ENCODE results near the gene EIF3J.

Gene EIF3J

GRCh38 chr15:44588541-44588940 lies 51.6 kb downstream of the EIF3J start:
- no peaks in the 10 kb centered on the region for H3K27me3 ChIP-seq
- H3K9ac ChIP-seq, result no peak overlapping the region
- H3K4me2 ChIP-seq, result no peak overlapping the region
- H3K36me3 ChIP-seq, result peaks cover 83% of the 10 kb centered on the region
- H4K20me1 ChIP-seq, result no peaks in the 10 kb centered on the region
- no peak overlapping the region for H3K4me3 ChIP-seq
- TF ChIP-seq Cebpa-rat (IDR thresholded peaks at IDR 0.05), result no peak
- H3K9me3 ChIP-seq, result no peaks in the 10 kb centered on the region
- no peak overlapping the region for H3K27ac ChIP-seq
- peaks cover 6% of the 10 kb centered on the region for H3K4me1 ChIP-seq

- Histone ChIP-seq H3K4me1 (peaks cover 14% of the 10 kb centered on the region), H3K4me3 (no peak overlapping the region), H3K27me3 (no peaks in the 10 kb centered on the region), H3K9me3 (no peaks in the 10 kb centered on the region), H3K9ac (no peak overlapping the region), H3K27ac (no peak overlapping the region), H3K4me2 (no peak overlapping the region), H3K36me3 (peaks cover 77% of the 10 kb centered on the region), H4K20me1 (no peaks in the 10 kb centered on the region)
- TF ChIP-seq Cebpa-rat (IDR thresholded peaks at IDR 0.05), result no peak
Observed at GRCh38 chr15:44591326-44591725, 54.4 kb downstream of the EIF3J start.

GRCh38 chr15:44593042-44593736 lies 56.2 kb downstream of the EIF3J start:
- no peak for TF ChIP-seq Cebpa-rat (IDR thresholded peaks at IDR 0.05)
- peak overlapping the region; percentile 39; the same call in 1 of the 2 replicates for H3K27ac ChIP-seq
- no peaks in the 10 kb centered on the region for H3K27me3 ChIP-seq
- no peaks in the 10 kb centered on the region for H3K9me3 ChIP-seq
- H3K4me3 ChIP-seq, result no peak overlapping the region
- no peak overlapping the region; the same call in 1 of the 2 replicates for H3K9ac ChIP-seq
- H3K4me2 ChIP-seq, result peak overlapping the region; percentile 56
- no peaks in the 10 kb centered on the region for H4K20me1 ChIP-seq
- peaks cover 77% of the 10 kb centered on the region for H3K36me3 ChIP-seq
- peaks cover 14% of the 10 kb centered on the region for H3K4me1 ChIP-seq

- peaks cover 14% of the 10 kb centered on the region for H3K4me1 ChIP-seq
- peaks cover 66% of the 10 kb centered on the region for H3K36me3 ChIP-seq
- no peaks in the 10 kb centered on the region for H3K9me3 ChIP-seq
- TF ChIP-seq Cebpa-rat (IDR thresholded peaks at IDR 0.05), result no peak
- no peak overlapping the region for H3K27ac ChIP-seq
- H4K20me1 ChIP-seq, result no peaks in the 10 kb centered on the region
- no peak overlapping the region for H3K9ac ChIP-seq
- H3K4me3 ChIP-seq, result no peak overlapping the region
- no peaks in the 10 kb centered on the region for H3K27me3 ChIP-seq
- no peak overlapping the region for H3K4me2 ChIP-seq
Observed at GRCh38 chr15:44595246-44595645, 58.3 kb downstream of the EIF3J start.

GRCh38 chr15:44595656-44596510 lies 58.9 kb downstream of the EIF3J start:
- no peaks in the 10 kb centered on the region for H4K20me1 ChIP-seq
- no peaks in the 10 kb centered on the region for H3K27me3 ChIP-seq
- H3K4me3 ChIP-seq, result no peak overlapping the region
- H3K9ac ChIP-seq, result no peak overlapping the region
- H3K9me3 ChIP-seq, result no peaks in the 10 kb centered on the region
- no peak for TF ChIP-seq Cebpa-rat (IDR thresholded peaks at IDR 0.05)
- no peak overlapping the region for H3K4me2 ChIP-seq
- peaks cover 14% of the 10 kb centered on the region for H3K4me1 ChIP-seq
- H3K27ac ChIP-seq, result no peak overlapping the region
- H3K36me3 ChIP-seq, result peaks cover 63% of the 10 kb centered on the region

- Histone ChIP-seq H3K27me3 (no peaks in the 10 kb centered on the region), H3K36me3 (peaks cover 60% of the 10 kb centered on the region), H3K4me1 (peaks cover 14% of the 10 kb centered on the region), H3K9ac (no peak overlapping the region), H3K9me3 (no peaks in the 10 kb centered on the region), H4K20me1 (no peaks in the 10 kb centered on the region), H3K4me3 (no peak overlapping the region), H3K4me2 (no peak overlapping the region), H3K27ac (no peak overlapping the region)
- TF ChIP-seq Cebpa-rat (IDR thresholded peaks at IDR 0.05), result no peak
Observed at GRCh38 chr15:44596511-44597010, 59.6 kb downstream of the EIF3J start.

GRCh38 chr15:44598066-44598465 lies 61.1 kb downstream of the EIF3J start:
- Histone ChIP-seq H3K9ac (no peak overlapping the region), H4K20me1 (no peaks in the 10 kb centered on the region), H3K27me3 (no peaks in the 10 kb centered on the region), H3K4me2 (no peak overlapping the region), H3K27ac (no peak overlapping the region), H3K36me3 (peaks cover 58% of the 10 kb centered on the region), H3K4me3 (no peak overlapping the region), H3K4me1 (peaks cover 13% of the 10 kb centered on the region), H3K9me3 (no peaks in the 10 kb centered on the region)
- no peak for TF ChIP-seq Cebpa-rat (IDR thresholded peaks at IDR 0.05)

- H3K27me3 ChIP-seq, result no peaks in the 10 kb centered on the region
- no peak overlapping the region for H3K4me3 ChIP-seq
- peaks cover 62% of the 10 kb centered on the region for H3K36me3 ChIP-seq
- no peaks in the 10 kb centered on the region for H3K9me3 ChIP-seq
- no peak overlapping the region for H3K4me2 ChIP-seq
- H3K9ac ChIP-seq, result no peak overlapping the region
- H3K27ac ChIP-seq, result no peak overlapping the region
- H4K20me1 ChIP-seq, result no peaks in the 10 kb centered on the region
- H3K4me1 ChIP-seq, result peaks cover 4% of the 10 kb centered on the region
- no peak for TF ChIP-seq Cebpa-rat (IDR thresholded peaks at IDR 0.05)
Observed at GRCh38 chr15:44598892-44599291, 61.9 kb downstream of the EIF3J start.

GRCh38 chr15:44603126-44603525 lies 66.2 kb downstream of the EIF3J start:
- Histone ChIP-seq H3K27me3 (no peaks in the 10 kb centered on the region), H3K9me3 (no peaks in the 10 kb centered on the region), H3K4me1 (no peaks in the 10 kb centered on the region), H3K27ac (no peak overlapping the region), H3K4me3 (no peak overlapping the region), H3K9ac (no peak overlapping the region), H3K4me2 (no peak overlapping the region), H4K20me1 (no peaks in the 10 kb centered on the region), H3K36me3 (peaks cover 65% of the 10 kb centered on the region)
- no peak for TF ChIP-seq Cebpa-rat (IDR thresholded peaks at IDR 0.05)

- Histone ChIP-seq H3K9me3 (no peaks in the 10 kb centered on the region), H3K27me3 (no peaks in the 10 kb centered on the region), H4K20me1 (no peaks in the 10 kb centered on the region), H3K36me3 (peaks cover 71% of the 10 kb centered on the region), H3K27ac (no peak overlapping the region), H3K4me3 (no peak overlapping the region), H3K9ac (no peak overlapping the region), H3K4me1 (no peaks in the 10 kb centered on the region), H3K4me2 (no peak overlapping the region)
- TF ChIP-seq Cebpa-rat (IDR thresholded peaks at IDR 0.05), result no peak
Observed at GRCh38 chr15:44606740-44607139, 69.8 kb downstream of the EIF3J start.

Measured in BLaER1 (cell line).